NCI-H526 (cell line): ENCODE results near the gene IQSEC2.
A peak's percentile ranks its signal among the peaks of the same experiment; 100 is the strongest.

Experiments used
- DNase-seq, 2 experiments: peaks; one replicate each; lab custom pipeline; 2025; lab: John Stamatoyannopoulos, UW

IQSEC2 gene

GRCh38 chrX:53281321-53281822 lies at the start of gene IQSEC2:
Gene IQSEC2 (minus strand): TSS chrX:53281584.
- no peak for DNase-seq

- peak in 1 of 2 experiments; percentile 16 for DNase-seq
These were observed 48.9 kb upstream of the IQSEC2 start for GRCh38 chrX:53330331-53330730.

GRCh38 chrX:53324803-53325202 lies 43.4 kb upstream of the IQSEC2 start:
- DNase-seq = no peak

- DNase-seq = no peak
These were observed 42.7 kb upstream of the IQSEC2 start for GRCh38 chrX:53324085-53324484.

GRCh38 chrX:53323196-53323595 lies 41.8 kb upstream of the IQSEC2 start:
- no peak for DNase-seq

GRCh38 chrX:53321943-53322497 lies 40.6 kb upstream of the IQSEC2 start:
- no peak for DNase-seq

GRCh38 chrX:53321230-53321942 lies 40.0 kb upstream of the IQSEC2 start:
- DNase-seq = peak in 1 of 2 experiments; percentile 23

GRCh38 chrX:53320543-53321229 lies 39.3 kb upstream of the IQSEC2 start:
- DNase-seq = no peak

GRCh38 chrX:53319614-53320542 lies 38.5 kb upstream of the IQSEC2 start:
- DNase-seq = no peak

- DNase-seq = no peak
These were observed 37.5 kb upstream of the IQSEC2 start for GRCh38 chrX:53318766-53319353.

GRCh38 chrX:53317365-53318069 lies 36.1 kb upstream of the IQSEC2 start:
- DNase-seq = peak in 1 of 2 experiments; percentile 69

GRCh38 chrX:53316860-53317237 lies 35.5 kb upstream of the IQSEC2 start:
- DNase-seq = no peak

GRCh38 chrX:53316111-53316859 lies 34.9 kb upstream of the IQSEC2 start:
- no peak for DNase-seq

GRCh38 chrX:53313728-53314105 lies 32.3 kb upstream of the IQSEC2 start:
- DNase-seq = no peak

GRCh38 chrX:53312946-53313727 lies 31.8 kb upstream of the IQSEC2 start:
- peak; percentile 18 to 63 for DNase-seq

- DNase-seq = no peak
These were observed 28.5 kb upstream of the IQSEC2 start for GRCh38 chrX:53309837-53310236.

- DNase-seq = no peak
These were observed 27.5 kb upstream of the IQSEC2 start for GRCh38 chrX:53308836-53309235.

GRCh38 chrX:53305996-53306937 lies 24.9 kb upstream of the IQSEC2 start:
- DNase-seq = no peak
